Testis (tissue), 2 donors: ENCODE measurements around the gene HEMK1.

Experiments
- CTCF ChIP-seq, 3 experiments: fragments of 450-650 bp in 2 of 3; fragments of 200-600 bp in 1 of 3; sonication (generic) in 1 of 3; IDR thresholded peaks; one replicate each; pipeline ENCODE4 v1.5.1; 2016 to 2019; ENCODE audit warnings: antibody characterized with exemption in 3 of 3, mild to moderate bottlenecking in 2 of 3, moderate library complexity in 1 of 3
- POLR2A ChIP-seq: fragments of 450-650 bp; IDR thresholded peaks from one replicate; pipeline ENCODE4 v1.6.1; 2017; ENCODE audit warnings: antibody characterized with exemption, mild to moderate bottlenecking, moderate library complexity

GRCh38 chr3:50562861-50563260 is 6.5 kb upstream of the HEMK1 start:
- no peak for TF ChIP-seq CTCF (IDR thresholded peaks at IDR 0.05)
- no peak for TF ChIP-seq POLR2A
